Suppressor macrophage treated with lipopolysaccharide for 1 hour (primary cell): ENCODE results near the gene FRS3.

Source experiments
- DNase-seq, 3 donors: peaks; one replicate each; pipeline ENCODE4 v3.0.0-alpha.2; 2020 to 2022

The FRS3 gene

DNA sequence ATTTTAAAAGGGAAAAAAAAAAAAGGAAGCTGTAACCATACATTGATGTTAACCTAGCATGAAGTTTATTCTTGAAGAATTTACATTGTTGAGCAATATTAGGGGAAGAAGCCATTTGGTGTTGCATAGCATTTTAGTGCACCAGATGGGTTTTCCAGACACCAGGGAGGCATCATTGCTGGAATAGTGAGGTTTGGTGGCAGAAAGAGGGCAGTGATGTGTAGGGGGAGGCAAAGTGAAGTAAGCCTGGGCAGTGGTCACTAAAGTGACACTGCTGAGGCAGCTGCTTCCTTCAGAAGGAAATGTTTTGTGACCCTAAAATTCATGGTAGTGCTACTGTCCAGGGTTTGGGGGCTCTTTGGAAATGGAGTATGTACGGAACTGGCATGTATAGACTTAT, 10.3 kb upstream of the FRS3 start:
- peak; percentile 68 to 87 (median 73) for DNase-seq

DNA sequence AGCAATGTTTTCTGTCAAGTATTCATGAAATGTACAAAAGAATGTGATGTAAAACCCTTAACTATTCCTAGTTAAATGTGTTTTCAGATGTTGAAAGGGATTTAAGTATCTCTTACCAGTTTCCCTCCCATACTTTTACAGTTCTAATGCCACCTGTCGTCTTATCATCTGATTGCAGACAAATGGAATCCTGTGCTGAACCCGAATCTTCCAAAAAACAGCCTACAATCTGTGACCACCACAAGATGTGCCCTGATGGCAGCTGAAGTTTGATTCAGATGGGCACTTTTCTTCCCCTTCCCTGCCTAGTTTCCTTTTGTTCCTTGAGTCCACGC, 9.7 kb upstream of the FRS3 start:
- no peak for DNase-seq

DNA sequence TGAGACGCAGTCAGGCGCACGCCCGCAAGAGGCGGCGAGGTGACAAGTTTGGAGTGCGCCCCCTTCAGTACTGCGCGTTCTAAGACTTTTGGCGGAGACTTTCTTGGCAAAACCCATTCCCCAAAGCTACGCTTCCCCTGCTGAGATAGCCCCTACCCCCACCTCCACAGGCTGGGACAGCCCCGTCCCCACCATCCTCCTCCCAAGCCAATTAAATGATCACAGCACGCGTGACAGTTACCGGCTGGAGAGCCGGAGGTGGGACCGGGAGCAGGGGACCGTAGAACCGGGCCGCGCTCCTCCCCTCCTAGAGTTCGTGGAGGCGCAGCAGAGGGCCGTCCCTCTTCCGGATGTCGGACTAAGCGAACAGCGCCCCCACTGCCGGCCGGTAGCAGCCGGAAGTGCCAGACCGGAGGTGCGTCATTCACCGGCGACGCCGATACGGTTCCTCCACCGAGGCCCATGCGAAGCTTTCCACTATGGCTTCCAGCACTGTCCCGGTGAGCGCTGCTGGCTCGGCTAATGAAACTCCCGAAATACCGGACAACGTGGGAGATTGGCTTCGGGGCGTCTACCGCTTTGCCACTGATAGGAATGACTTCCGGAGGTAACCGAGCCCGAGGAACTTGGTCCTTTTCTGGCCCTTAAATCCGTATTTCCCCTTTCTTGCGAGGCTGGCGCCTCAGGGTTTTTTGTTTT, 7.7 kb upstream of the FRS3 start, which contains the start of gene TOMM6:
Gene TOMM6 (plus strand): TSS at position 476 of the 699 bp plus-strand sequence. CDS start 4 bp downstream, at position 480.
- DNase-seq: peak; percentile 96 to 98 (median 97)

DNA sequence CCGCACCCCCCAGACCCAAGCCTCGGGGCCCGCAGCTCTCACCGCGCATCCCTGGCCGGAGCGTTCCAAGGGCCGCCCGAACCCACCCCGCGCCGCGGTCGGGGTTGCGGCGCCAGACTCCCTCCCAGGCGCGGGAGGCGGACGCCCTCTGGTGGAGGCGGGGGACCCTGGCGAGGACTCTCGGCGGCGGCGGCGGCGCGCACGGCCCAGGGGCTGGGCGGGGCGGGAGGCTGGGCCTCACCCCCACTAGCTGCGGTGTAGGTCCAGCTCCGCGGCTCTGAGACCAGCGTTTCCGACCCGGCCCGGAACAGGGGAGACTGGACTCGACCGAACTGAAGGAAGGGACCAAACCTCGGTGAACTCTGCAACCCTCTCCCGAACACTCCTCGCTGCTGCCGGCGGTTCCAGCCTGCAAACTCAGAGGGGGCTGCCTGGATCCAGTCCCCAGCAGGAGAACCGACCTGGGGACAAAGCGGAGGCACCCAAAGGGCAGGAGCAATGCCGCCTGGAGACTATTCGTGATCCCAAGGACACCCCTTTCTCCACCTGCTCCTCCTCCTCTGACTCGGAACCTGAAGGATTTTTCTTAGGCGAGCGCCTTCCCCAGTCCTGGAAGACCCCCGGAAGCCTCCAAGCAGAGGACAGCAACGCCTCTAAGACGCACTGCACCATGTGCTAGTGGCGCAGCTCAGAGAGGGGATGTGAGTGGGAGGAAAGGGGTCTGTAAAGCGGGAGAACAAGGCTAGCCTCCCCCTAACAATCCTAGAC, 6.9 kb upstream of the FRS3 start:
- peak; percentile 85 to 97 (median 93) for DNase-seq

DNA sequence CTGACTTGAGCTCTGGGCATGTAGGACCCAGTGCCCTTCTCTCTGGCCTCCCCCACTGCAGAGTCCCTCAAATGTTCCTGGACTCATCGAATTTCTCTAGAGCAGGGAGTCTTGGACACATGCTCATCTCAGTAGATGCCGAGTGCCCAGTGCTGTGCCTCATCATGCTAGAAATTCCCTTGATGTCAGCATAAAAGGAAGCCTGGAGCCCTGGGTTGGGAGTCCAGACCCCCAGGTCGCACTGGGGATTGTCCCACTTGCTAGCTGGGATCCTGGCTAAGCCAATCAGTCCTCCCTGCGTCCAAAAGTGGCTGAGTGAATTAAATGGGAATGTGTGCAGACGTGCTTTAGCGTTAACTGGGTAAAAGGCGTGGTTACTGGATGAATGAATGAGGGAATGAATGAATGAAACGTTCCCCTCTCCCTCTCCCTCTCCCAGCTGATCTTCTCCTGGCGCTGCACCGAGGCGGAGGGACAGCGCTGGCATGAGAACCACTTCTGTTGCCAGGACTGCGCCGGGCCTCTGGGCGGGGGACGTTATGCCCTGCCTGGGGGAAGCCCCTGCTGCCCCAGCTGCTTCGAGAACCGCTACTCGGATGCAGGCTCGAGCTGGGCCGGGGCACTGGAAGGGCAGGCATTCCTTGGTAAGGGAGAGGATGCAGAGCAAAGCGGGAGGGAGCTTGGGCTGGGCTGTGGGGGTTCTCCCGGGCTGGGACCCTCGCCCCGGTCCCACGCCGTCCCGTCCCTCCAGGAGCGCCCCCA, 6.2 kb upstream of the FRS3 start:
- DNase-seq: no peak

DNA sequence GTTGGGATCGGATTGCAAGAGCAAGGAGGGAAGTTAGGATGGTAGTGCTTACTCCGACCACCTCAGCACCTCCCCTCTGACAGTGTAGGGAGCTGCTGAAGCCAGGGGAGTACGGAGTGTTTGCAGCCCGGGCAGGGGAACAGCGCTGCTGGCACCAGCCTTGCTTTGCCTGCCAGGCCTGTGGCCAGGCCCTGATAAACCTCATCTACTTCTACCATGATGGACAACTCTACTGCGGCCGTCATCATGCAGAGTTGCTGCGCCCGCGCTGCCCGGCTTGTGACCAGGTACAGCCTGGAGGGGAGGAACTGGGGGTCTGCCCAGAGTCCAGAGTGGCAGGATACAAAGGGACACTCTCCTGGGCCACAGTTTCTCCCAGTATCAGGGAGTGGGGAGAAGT, 5.6 kb upstream of the FRS3 start:
- no peak for DNase-seq

DNA sequence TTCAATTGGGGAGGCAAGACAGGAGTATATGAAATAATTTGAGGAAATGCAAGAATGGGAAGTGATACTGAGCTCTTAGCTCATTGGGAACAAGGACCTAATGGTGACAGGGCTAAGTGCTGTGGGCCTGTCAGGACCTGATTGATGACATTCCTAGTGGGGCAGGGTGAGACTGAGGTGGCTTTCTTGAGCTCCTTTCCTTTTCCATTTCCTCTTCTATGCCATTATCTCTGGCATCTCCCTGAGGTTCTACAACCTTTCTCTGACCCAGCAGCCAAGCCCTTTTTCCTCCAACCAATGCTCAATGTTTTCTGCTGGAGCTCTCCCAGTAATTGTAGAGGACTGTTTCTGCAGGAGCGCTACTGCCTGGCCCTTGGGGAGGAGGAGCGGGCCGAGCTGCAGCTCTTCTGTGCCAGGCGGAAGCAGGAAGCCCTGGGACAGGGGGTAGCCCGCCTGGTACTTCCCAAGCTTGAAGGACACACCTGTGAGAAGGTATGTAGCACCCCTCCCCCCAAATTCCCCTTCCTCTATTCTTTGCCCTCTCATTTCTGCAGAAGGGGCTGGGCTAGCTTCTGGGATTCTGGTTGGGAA, 5.0 kb upstream of the FRS3 start:
- peak; percentile 84 to 89 (median 86) for DNase-seq

DNA sequence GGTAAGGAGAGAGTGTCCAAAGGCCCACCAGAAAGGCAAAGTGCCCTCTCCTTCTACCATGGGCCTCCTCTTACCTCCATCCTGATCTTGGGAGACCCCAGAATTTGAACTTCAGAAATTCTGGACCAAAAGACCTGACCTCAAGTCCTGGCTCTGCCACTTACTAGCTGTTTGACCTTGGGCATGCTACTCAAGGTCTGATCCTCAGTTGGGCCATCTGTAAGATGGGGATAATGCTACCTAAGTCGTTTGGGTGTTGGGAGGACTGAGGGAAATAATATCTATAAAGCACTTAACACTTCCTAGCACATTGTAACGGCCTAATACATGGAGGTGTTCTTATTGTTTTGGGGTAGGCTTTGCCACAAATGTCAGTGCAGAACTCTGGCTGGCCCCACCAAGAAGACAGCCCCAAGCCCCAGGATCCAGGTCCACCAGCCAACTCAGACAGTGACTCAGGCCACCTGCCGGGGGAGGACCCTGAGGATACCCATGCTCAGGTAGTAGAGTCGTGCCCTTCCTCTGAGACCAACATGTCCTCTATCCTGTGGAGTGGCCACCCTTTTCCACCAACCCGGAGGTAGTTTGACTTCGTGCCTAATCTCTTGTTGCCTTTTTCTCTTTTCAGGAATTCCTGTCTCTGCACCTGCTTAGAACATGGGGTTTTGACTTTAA, 3.5 kb upstream of the FRS3 start:
- no peak for DNase-seq

DNA sequence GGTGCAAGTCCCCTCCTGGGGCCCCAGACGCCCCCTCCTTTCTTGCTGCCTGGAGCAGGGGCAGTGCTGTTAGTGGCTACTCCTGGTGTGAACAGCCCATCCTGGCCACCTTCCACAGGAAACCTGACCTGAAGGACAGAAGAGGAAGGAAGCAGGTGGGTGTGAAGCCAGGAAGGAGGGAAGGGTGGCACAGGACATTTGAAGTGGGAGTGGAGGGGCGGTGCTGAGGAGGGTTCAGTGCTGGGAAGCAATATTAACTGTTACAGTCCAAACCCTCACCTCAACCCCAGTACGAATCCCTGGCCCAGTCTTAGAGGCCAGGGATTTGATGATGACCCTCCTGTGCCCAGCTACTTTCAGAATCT, 1.6 kb upstream of the FRS3 start:
- no peak for DNase-seq

DNA sequence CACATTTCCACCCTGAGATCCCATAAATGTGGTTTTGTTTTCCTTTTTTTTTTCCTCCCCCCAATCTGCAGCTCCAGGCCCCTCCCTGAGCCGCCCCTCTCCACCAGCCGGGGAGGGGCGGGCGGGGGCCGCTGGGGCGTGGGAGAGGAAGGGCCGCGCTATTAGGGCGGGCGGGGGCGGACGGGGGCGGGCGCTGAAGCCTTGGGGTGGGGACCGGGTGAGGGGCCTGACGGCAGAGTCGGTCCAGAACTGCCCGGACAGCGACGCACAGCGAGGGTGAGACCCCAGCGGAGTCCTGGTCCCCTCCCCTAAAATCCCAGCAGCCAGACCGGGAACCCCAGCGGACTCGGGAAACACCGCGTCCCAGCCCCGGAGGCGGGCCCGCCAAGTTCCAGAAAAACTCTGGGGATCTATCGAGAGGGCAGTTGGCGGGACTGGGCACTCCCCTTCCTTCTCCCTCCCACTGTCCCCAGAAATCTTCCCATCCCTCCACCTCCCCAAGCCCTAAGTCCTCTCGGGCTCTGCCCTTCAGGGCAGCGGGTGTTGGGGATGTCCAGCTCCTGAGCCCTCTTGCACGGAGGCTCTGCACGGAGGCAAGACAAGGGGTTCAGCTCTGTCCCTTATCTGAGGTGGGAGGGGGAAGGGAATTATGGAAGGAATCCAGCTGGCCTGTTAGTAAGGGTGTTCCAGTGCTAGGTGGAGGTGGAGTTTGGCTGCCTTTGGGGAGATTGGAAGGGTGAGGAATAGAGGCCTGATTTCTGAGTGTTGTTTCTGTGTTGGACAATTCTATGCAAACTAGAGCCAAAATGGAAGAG, 1.1 kb upstream of the FRS3 start, which contains the start of gene PRICKLE4:
Gene PRICKLE4 (plus strand): TSS at position 232 of the 815 bp plus-strand sequence. CDS start 2,692 bp downstream, outside the sequence.
- peak; percentile 67 to 90 (median 72) for DNase-seq

DNA sequence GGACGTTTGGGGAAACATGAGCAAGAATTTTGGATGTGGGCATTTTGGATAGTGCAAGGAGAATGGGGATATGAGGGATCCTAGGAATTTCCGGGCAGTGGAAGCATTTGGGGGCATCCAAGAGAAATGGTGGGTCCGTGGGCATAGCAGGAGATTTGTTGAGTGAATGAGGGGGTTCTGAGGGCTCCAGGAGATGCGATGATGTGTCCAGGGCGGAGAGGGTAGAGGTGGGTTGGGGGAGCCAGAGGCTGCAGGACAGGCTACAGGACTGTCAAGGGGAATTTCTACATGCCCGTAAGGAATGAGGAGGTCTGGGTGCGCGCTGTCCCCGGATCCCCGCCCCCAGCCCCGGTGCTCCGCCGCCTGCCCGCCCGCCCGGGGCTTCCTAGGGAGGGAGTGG, 364 bp downstream of the FRS3 start:
- no peak for DNase-seq

DNA sequence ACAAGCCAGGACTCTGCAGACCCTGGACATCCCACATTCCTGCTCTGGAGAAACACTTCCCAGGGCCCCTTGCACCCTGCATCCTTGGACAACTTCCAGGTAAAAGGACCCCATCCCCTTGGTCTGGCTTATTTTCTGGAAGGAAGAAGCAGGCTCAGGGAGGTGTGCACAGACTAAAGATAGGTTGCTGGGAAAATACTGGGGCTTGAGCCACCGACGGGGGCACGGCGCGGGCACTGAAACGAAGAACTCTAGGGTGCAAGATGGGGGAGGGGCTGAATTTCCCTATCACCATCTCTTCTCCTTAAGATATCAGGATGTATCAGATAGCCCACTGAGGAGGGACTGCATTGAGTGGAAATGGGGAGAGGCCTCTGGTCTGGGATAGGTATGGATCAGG, 805 bp downstream of the FRS3 start:
- no peak for DNase-seq

DNA sequence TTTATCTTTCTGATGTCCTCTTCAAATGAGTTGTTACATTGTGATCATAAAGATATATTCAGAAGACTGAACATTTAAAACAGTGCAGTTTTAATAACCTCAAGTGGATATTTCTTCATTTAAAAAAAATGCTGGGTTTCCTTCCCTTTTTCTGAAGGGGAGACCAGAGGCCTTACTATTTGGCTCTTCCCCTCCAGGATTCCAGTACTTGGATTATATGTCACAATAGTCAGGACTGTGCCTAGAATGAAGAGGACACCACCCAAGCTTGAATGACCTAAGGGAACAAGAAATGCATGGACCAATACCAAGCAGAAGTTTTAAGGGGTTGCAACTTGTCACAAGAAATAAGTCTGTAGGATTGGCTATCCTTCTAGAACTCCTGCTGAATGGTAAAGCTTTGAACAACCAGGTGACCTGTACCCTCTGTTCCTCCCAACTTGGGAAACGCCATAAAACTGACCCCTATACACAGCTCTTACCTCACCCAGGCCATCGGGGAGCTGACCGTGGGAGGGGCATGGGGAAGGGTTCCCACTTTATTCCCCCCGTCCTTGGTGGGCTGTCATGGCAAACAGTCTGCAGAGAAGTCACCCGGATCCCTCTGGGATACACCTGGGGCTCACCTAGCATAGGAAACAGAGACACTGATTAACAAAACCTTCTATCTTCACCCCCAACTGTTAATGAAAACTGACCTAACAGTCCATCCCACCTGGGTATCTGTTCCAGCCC, 2.0 kb downstream of the FRS3 start:
- peak; percentile 52 to 69 (median 53) for DNase-seq

DNA sequence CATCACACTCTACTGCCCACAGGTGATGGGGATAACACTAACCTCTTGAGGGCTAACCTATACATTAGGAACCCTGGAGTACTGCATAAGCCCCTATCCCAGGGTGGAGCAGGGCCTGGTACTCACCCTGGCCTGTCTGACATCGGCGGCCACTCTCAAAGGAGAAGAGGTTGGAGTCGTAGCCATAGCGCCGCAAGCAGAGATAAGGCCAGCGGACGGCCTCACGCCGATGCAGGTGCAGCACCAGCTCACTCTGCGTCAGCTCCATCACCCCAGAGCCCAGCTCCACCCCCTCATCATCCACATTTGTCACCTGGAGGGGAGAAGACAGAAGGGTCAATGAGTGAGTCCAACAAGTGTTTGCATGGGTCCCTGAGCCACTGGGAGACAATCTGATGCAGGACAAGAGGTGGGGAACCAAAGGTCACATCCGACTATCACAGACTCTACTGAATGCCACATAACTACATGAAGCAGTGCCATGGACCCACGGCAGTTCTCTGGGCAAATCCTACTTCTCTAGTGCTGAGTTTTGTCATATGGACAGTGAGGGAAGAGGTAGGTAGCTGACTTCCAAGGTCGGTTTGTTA, 4.3 kb downstream of the FRS3 start:
- DNase-seq: no peak

DNA sequence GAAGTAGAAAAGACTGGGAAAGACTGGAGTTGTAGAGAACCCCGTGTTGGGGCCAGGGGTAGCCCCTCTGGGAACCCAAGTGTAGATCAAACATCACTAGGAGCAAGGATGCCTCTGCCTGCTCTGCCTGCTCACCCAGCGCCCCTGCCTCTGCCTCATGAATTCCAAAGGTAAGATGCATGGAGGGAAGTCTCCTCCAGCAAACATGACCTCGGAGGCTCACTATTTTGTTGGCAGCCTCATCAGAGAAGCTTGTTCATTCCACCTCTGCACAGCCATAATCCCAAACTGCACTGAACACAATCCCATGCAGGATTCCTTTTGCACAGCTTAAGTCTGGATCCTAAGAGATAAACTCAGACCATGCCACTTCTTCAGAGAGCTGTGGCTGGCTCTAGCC, 4.9 kb downstream of the FRS3 start:
- no peak for DNase-seq

DNA sequence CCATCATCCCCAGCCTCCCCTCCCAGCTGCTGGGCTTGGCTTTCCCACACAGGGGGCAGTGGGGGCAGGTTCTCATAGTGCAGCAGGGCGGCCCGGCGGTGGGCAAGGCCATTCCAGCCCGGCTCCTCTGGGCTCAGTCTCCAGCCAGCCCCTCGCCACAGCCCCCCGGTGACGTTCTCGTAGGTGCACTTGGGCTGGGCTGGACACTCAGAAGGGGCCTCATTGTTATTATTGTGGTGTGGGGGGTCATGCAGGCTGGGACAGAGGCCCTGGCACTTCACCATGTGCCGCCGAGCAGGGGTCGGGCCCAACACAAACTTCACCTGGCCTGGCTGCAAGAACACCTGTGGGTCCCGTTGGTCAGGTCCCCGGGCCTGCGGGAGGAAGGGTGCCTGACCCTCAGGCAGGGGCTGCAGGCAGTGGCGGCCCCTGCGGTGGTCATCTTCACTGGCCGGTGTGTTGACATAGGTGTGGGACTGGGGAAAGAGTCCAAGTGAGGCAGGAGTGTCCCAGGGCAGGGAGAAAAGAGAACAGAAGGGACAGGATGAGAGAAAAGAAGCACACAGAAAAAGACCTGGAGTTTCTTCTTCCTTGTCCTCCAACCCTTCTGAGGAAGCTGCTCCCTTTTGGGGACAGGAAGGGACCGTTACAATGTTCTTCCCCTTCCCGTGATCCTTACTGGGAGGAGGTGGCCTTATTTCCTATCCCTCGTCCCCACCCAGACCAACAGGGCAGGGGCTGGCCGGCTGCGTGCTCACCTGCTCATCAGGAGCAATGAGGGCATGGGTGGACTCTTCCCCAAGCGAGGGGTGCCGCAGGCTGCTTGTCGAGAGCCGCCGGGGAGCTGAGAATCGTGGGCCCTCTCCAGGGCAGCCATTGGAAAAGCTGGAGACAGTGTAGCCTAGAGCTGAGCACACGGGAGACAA, 8.4 kb downstream of the FRS3 start:
- DNase-seq: no peak

DNA sequence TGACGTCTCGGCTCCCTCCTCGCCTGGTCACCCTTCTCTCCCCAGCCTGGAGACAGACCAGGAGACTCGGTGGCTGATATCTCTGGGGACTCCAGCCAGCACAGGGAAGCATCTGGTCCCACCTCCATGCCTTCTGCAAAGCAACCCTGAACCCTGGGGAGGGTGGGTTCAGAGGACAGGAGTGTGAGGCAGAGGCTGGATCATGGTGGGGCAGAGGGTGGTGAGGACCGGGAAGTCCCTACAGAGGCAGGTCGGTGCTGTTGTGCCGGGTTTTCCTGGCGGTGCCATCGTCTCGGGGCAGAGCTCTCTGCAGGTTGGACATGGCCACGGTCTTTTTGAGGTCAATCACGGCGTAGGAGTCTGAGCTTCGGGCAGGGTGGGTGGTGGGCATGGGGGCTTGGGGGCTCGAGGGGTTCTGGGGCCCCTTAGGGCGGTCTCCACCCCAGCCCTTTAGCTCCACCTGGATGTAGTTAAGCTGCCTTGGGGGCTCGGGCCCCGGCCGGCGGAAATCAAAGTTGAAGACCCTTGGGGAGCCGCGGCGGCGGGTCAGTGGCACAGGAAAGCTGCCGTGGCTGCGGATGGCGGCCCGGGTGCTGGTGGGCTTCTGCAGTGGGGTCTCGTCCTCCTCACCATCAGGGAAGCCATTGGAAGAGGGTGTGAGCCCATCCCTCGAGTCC, 9.2 kb downstream of the FRS3 start:
- DNase-seq: no peak

DNA sequence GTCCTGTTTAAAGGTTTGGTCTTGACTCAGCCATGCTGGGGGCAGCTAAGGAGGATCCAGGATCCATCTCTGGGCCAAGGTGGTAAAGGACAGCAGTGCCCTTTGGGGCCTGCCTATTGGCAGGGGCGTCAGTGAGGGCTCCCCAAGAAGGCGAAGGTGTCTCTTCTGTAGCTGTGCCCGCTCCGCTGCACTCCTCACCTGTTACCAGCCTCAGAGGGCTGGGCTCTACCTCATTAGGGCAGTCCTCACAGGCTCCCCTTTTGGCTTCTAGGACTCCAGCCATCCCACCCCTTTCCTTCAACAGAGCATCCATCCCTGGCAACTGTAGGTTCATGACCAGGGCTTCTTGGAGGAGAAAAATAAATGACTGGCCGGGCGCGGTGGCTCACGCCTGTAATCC, 10.3 kb downstream of the FRS3 start:
- DNase-seq: no peak
